ENCODE results near the gene RADIL.

Gene RADIL

GRCh38 chr7:4837041-4837802, 46.3 kb downstream of the RADIL start:
- TF ChIP-seq, protein P1, sequence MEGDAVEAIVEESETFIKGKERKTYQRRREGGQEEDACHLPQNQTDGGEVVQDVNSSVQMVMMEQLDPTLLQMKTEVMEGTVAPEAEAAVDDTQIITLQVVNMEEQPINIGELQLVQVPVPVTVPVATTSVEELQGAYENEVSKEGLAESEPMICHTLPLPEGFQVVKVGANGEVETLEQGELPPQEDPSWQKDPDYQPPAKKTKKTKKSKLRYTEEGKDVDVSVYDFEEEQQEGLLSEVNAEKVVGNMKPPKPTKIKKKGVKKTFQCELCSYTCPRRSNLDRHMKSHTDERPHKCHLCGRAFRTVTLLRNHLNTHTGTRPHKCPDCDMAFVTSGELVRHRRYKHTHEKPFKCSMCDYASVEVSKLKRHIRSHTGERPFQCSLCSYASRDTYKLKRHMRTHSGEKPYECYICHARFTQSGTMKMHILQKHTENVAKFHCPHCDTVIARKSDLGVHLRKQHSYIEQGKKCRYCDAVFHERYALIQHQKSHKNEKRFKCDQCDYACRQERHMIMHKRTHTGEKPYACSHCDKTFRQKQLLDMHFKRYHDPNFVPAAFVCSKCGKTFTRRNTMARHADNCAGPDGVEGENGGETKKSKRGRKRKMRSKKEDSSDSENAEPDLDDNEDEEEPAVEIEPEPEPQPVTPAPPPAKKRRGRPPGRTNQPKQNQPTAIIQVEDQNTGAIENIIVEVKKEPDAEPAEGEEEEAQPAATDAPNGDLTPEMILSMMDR (conservative IDR thresholded peaks at IDR 0.05): no peak
- no peak overlapping the region for H3K27ac ChIP-seq

DNA sequence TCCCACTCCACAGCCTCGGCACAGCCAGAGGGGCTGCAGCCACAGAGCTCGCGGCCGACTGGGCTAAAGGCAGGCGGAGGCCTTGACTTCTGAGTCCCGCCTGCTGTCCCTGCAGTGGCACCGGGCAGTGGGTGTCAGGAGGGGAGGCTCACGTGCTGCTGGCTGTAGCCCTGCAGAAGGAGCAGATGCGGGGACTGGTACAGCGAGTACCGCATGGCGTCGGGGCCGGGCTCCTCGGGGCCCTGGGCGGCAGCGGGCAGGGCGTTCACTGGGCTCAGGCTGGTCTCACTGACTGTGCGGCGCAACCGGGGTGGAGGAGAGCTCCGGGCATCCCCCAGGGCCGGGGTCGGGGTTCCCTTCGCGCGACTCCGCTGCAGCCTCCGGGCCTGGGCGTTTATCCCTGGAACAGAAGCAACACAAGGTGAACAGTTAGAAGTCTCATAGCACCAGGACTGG, 47.3 kb downstream of the RADIL start:
- no peak overlapping the region for H3K27ac ChIP-seq
- TF ChIP-seq, protein P1 (conservative IDR thresholded peaks at IDR 0.05): no peak

DNA sequence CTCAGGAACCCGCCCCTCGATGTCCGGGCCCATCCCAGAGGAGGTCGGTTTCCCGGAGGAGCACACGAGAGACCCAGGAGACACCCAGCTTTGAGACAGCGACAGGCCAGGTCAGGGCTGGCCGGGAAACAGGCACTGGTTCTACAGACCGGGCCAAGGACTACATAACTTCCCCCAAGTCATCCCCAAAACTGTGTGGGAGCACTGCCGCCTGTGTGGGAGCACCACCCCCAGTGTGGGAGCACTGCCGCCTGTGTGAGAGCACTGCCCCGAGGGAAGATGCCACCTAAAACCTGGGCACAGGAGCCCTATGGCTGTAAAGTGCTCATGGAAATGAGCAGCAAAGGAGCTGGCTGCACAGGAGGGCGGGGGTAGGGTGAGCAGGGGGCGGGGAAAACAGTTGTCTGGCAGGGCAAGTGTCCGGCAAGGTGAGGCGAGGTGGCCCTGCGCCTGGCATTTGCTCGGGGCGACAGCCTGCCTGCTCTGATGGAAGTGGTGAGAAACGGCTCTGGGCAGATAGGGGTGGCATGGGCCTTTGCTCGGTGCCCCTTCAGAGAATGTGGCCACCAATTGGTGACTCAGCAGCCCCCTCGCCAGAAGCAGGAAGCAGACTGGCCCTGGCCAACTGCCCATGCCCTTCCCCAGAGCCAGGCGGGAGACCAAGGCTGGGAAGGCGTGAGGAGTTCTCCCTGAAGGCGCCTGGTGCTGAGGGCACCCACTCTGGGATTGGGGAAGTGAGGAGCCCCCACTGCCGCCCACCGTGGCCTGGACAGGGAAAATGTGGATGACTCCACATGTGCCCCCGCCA, 47.9 kb downstream of the RADIL start:
- TF ChIP-seq, protein P1 (conservative IDR thresholded peaks at IDR 0.05): no peak
- H3K27ac ChIP-seq: no peak overlapping the region

DNA sequence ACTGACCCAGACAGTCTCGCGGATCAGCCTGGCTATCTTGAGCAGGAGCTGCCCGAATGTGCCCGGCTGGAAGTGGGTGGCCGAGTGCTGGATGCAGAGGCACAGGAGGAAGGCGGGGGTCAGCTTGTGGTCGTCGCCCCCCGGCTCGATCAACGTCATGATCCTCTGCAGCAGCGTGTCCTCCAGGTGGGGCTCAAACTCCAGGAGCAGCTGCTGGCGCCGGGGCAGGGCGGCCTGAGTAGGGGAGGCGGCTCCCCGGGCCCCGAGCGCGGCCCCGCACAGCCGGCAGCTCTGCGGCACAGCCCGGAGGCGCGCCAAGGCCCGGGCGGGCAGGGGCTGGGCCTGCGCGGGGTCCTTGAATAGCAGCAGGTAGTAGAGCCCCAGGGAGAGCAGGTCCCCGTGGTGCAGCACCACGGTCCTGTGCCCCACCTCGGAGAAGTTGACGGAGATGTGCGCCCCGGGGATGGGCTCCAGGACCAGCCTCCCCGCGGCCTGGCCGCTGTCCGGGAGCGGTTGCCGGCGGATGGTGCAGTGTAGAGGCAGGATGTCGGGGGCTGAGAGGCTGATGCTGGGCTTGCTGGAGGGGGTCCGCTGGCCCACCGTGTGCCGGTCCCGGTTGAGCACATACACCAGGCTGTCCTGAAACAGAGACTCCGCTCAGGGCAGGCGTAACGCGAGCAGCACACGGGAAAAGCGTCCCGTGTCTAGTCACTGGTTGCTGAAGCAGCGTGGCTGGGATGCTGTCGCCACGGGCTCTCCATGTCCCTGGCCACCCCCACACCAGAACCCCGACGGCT, 48.7 kb downstream of the RADIL start:
- TF ChIP-seq, protein P1 (conservative IDR thresholded peaks at IDR 0.05): no peak
- H3K27ac ChIP-seq: no peak overlapping the region

- H3K27ac ChIP-seq: no peak overlapping the region
Observed at GRCh38 chr7:4833691-4834600, 49.6 kb downstream of the RADIL start.

GRCh38 chr7:4833176-4833575, 50.3 kb downstream of the RADIL start:
- TF ChIP-seq, protein P1 (conservative IDR thresholded peaks at IDR 0.05): no peak
- no peak overlapping the region for H3K27ac ChIP-seq

More at GRCh38 chr7:4833691-4834600, 49.6 kb downstream of the RADIL start:
- TF ChIP-seq, protein P1 (conservative IDR thresholded peaks at IDR 0.05): no peak
